HepG2 (cell line): Measurements from ENCODE around the gene GAR1. TPM values are rescaled to one million over a fixed set of nuclear protein-coding genes. Genes with fewer than 3 reads are reported as not detected.
A peak's percentile ranks its signal among the peaks of the same experiment; 100 is the strongest.

Source experiments
- ATAC-seq: fragments of 200-7000 bp; cut with Tn5 transposase; 3 replicates; pipeline ENCODE4 v1.9.1; 2020; ENCODE audit warnings: mild to moderate bottlenecking, moderate library complexity
- BruUV-seq: library from RNA; stranded (reverse); fragments of 400-500 nt; replicated peaks from 2 replicates; lab custom pipeline; 2021; lab: Mats Ljungman, UMichigan
- CTCF ChIA-PET: fragments of 300-600 bp; formaldehyde crosslinking; extraction: SDS; loops from one replicate; lab custom pipeline; 2021; ENCODE audit warnings: low total read pairs, inconsistent platforms, low intra/inter-chr PET ratio; lab: Yijun Ruan, JAX
- POLR2A ChIA-PET: fragments of 350-600 bp; sonication (Branson Sonifier 250); formaldehyde crosslinking; loops from one replicate; lab custom pipeline; 2020; ENCODE audit warnings: antibody characterized with exemption, inconsistent platforms; lab: Yijun Ruan, JAX
- DNase-seq: peaks from one replicate; pipeline ENCODE4 v3.0.0-alpha.2; 2015; ENCODE audit warnings: low spot score
- FAIRE-seq: peaks from 3 replicates; lab custom pipeline; 2011; peaks lifted over from hg19 to GRCh38; lab: Jason Lieb, UNC
- H2AFZ ChIP-seq: one replicate; pipeline ENCODE4 v1.6.1; 2011; ENCODE audit warnings: low read length, inconsistent platforms
- H3K27ac ChIP-seq: fragments of 300-600 bp; 3 replicates; pipeline ENCODE4 v1.8.0; 2011; ENCODE audit warnings: mixed run types, mild to moderate bottlenecking, mixed read lengths, low read length, inconsistent platforms; ENCODE audit not compliant: insufficient read depth; ENCODE audit errors: extremely low read length
- H3K27me3 ChIP-seq, 2 experiments: fragments of 200-600 bp in 1 of 2; 2 replicates in 1 of 2; 3 replicates in 1 of 2; pipeline versions ENCODE4 v1.6.0 to v1.8.0; 2011; ENCODE audit warnings: low read length in 2 of 2, mild to moderate bottlenecking in 2 of 2, moderate library complexity in 2 of 2, inconsistent platforms in 1 of 2; ENCODE audit not compliant: insufficient read depth in 2 of 2, control insufficient read depth in 1 of 2
- H3K36me3 ChIP-seq, 2 experiments: fragments of 200-600 bp in 1 of 2; replicated peaks in 1 of 2; 2 replicates in 1 of 2; 3 replicates in 1 of 2; pipeline versions ENCODE4 v1.5.1 to v1.8.0; 2011; ENCODE audit warnings: low read length in 2 of 2, inconsistent platforms in 1 of 2; ENCODE audit not compliant: insufficient read depth in 2 of 2, control insufficient read depth in 1 of 2
- H3K4me1 ChIP-seq: 2 replicates; pipeline ENCODE4 v1.5.1; 2012; ENCODE audit warnings: low read length, inconsistent platforms; ENCODE audit not compliant: insufficient read depth
- H3K4me2 ChIP-seq: 2 replicates; pipeline ENCODE4 v1.6.0; 2011; ENCODE audit warnings: low read depth, low read length, inconsistent platforms
- H3K4me3 ChIP-seq, 3 experiments: fragments of 200-600 bp in 1 of 3; sonication (generic), shearing (Covaris generic) in 1 of 3; replicated peaks in 1 of 3; 2 replicates each; pipeline ENCODE4 v1.5.1; 2011 to 2016; ENCODE audit warnings: low read length in 3 of 3, inconsistent platforms in 2 of 3, low read depth in 2 of 3, mild to moderate bottlenecking in 2 of 3, control low read depth in 1 of 3, mixed read lengths in 1 of 3; ENCODE audit not compliant: insufficient read depth in 1 of 3
- H3K79me2 ChIP-seq: one replicate; pipeline ENCODE4 v1.6.1; 2011; ENCODE audit warnings: low read length, inconsistent platforms; ENCODE audit not compliant: insufficient read depth
- H3K9ac ChIP-seq: 2 replicates; pipeline ENCODE4 v1.6.0; 2011; ENCODE audit warnings: mild to moderate bottlenecking, low read depth, low read length, inconsistent platforms; ENCODE audit not compliant: insufficient read depth
- H3K9me3 ChIP-seq: 2 replicates; pipeline ENCODE4 v1.5.1; 2012; ENCODE audit warnings: mild to moderate bottlenecking, low read length
- H4K20me1 ChIP-seq: 2 replicates; pipeline ENCODE4 v1.6.0; 2011; ENCODE audit warnings: inconsistent platforms, mild to moderate bottlenecking, low read length, moderate library complexity; ENCODE audit not compliant: insufficient read depth
- AHR ChIP-seq: IDR thresholded peaks from 2 replicates; pipeline ENCODE4 v1.6.1; 2018; ENCODE audit warnings: missing genetic modification reagents, missing compliant biosample characterization
- CEBPB ChIP-seq: IDR thresholded peaks from 2 replicates; pipeline ENCODE4 v1.6.1; 2011; ENCODE audit warnings: low read depth, low read length, improper control_type of control experiment, borderline replicate concordance
- FOXJ3 ChIP-seq: sonication (generic); formaldehyde crosslinking; IDR thresholded peaks from 2 replicates; pipeline ENCODE4 v1.4.0; 2020; ENCODE audit warnings: missing genetic modification reagents, mild to moderate bottlenecking, borderline replicate concordance
- KMT2B ChIP-seq: IDR thresholded peaks from 2 replicates; pipeline ENCODE4 v1.6.1; 2016; ENCODE audit warnings: missing genetic modification reagents, missing compliant biosample characterization
- TP53 ChIP-seq: sonication (generic); formaldehyde crosslinking; conservative IDR thresholded peaks from 2 replicates; pipeline ENCODE4 v1.4.0; 2020; ENCODE audit warnings: missing genetic modification reagents
- ZNF546 ChIP-seq: sonication (generic); formaldehyde crosslinking; conservative IDR thresholded peaks from 2 replicates; pipeline ENCODE4 v1.8.1; 2023; ENCODE audit warnings: mild to moderate bottlenecking, missing genetic modification reagents
- ZNF597 ChIP-seq: sonication (generic); formaldehyde crosslinking; IDR thresholded peaks from 2 replicates; pipeline ENCODE4 v1.5.0; 2020; ENCODE audit warnings: missing genetic modification reagents
- WGBS: methylation state at CpG from one replicate; pipeline ENCODE4 v1.1.6; 2017; ENCODE audit warnings: low lambda C conversion rate; 5-methylcytosine and 5-hydroxymethylcytosine counted together
- in situ Hi-C: cut with HindIII; loops from 2 replicates; pipeline ENCODE4 v1.10.0; 2017; ENCODE audit warnings: low pct_unique_long_range_greater_than_20kb; ENCODE audit not compliant: extremely low pct_ligation_motif_present
- intact Hi-C: fragments of 100-400 bp; cut with micrococcal nuclease; formaldehyde crosslinking; loops from one replicate; pipeline ENCODE4 v1.10.0; 2022; ENCODE audit not compliant: unreplicated experiment
- polyA plus RNA-seq, 8 experiments: library from polyadenylated mRNA; depleted of rRNA in 3 of 8; stranded (reverse) in 7 of 8; unstranded in 1 of 8; fragments of >200 nt; fragmentation: Illumina TruSeq in 4 of 8; extraction: Trizol in 4 of 8; gene quantifications; 2 replicates each; pipeline versions ENCODE4 v1.2.1 to v1.2.3, GENCODE V29; 2011 to 2016; ENCODE audit warnings: low read depth in 4 of 8, missing spikeins in 1 of 8, mixed read lengths in 1 of 8; ENCODE audit not compliant: insufficient read depth in 1 of 8
- total RNA-seq, 5 experiments: library from RNA; depleted of rRNA; stranded (reverse); fragments of >200 nt; fragmentation: Illumina TruSeq; extraction: Trizol; gene quantifications; 2 replicates each; pipeline ENCODE4 v1.2.3, GENCODE V29; 2016; ENCODE audit warnings: low read depth in 1 of 5

Gene GAR1
- total and polyA plus RNA-seq, 2 of the 13 experiments (the other 11 are each of a cell fraction or from before 2014, with no cell fraction given) = 11.3 to 11.4 TPM

GRCh38 chr4:109827672-109828071 lies 12.1 kb downstream of the GAR1 start, which contains the start of gene RRH:
TSS of gene RRH (plus strand) at chr4:109827972. CDS start at chr4:109828028, 56 bp downstream.
- no peak within 1 kb of the TSS for H2AFZ ChIP-seq
- 99% methylated on average over 2 of the region's 2 CpGs for WGBS
- H3K79me2 ChIP-seq = no peaks in the 10 kb centered on the region
- H3K4me2 ChIP-seq = no peak within 1 kb of the TSS
- no peak within 1 kb of the TSS for H3K9ac ChIP-seq
- H3K4me3 ChIP-seq = no peak within 1 kb of the TSS
- intact Hi-C loops = loop anchor here (5.0 kb wide), 1 partner anchor 150 kb away; no protein-coding TSS in a partner anchor
- no peak within 1 kb of the TSS for H3K27ac ChIP-seq
- ChIA-PET CTCF (interaction anchor here (1.4 kb wide), 1 partner anchor 124 kb away, joined by 3 read pairs; the partner anchor contains the start of gene CASP6), POLR2A (no interaction called here)
- H3K4me1 ChIP-seq = no peaks in the 10 kb centered on the region
- ATAC-seq (no peak), DNase-seq (no peak), FAIRE-seq (no peak)
- no TSS peak for BruUV-seq
- no peaks in the 10 kb centered on the region for H3K27me3 ChIP-seq
- H3K9me3 ChIP-seq = no peaks in the 10 kb centered on the region
- H4K20me1 ChIP-seq = no peaks in the 10 kb centered on the region; the same call in 1 of the 2 replicates
- H3K36me3 ChIP-seq = peaks cover 3 to 14% of the 10 kb centered on the region in 2 experiments; a peak in 4 of 5 replicates
- no peak for TF ChIP-seq ZNF546 (CRISPR knock-in tag)
- no peak for TF ChIP-seq AHR (CRISPR knock-in tag)
- TF ChIP-seq FOXJ3 (CRISPR knock-in tag) = no peak
- TF ChIP-seq ZNF597 (CRISPR knock-in tag) = no peak
- TF ChIP-seq TP53 (CRISPR knock-in tag) = no peak
- TF ChIP-seq, all 625 proteins: peak for 0
- in situ Hi-C loops = no loop called here

GRCh38 chr4:109833756-109834155 lies 18.2 kb downstream of the GAR1 start:
- Histone ChIP-seq H3K36me3 (no peaks in the 10 kb centered on the region), H3K4me1 (no peaks in the 10 kb centered on the region), H3K9ac (no peak overlapping the region), H3K27ac (no peak overlapping the region), H3K4me3 (no peak overlapping the region), H4K20me1 (no peaks in the 10 kb centered on the region), H3K9me3 (no peaks in the 10 kb centered on the region), H3K27me3 (no peaks in the 10 kb centered on the region), H3K4me2 (no peak overlapping the region), H2AFZ (no peak overlapping the region), H3K79me2 (no peaks in the 10 kb centered on the region)
- no peak for ATAC-seq
- 85% methylated on average over 4 of the region's 4 CpGs for WGBS
- BruUV-seq = no TSS peak
- in situ Hi-C loops (no loop called here), intact Hi-C loops (no loop called here)
- TF ChIP-seq CEBPB (peak; percentile 54; the same call in 1 of the 2 replicates), KMT2B (CRISPR knock-in tag) (no peak)
- DNase-seq = no peak
- FAIRE-seq = no peak
- ChIA-PET CTCF (no interaction called here), POLR2A (no interaction called here)
